ENCODE results near the gene CLCN6. TPM values are rescaled to one million over a fixed set of nuclear protein-coding genes. Genes with fewer than 3 reads are reported as not detected.

The CLCN6 gene
- total RNA-seq, 1 donor from 2014 or later, result 29.2 TPM

- intact Hi-C loops (cut with DNase I), result no loop called here
- DNase-seq, result no peak
These were observed 26.1 kb upstream of the CLCN6 start for GRCh38 chr1:11779715-11780379.

GRCh38 chr1:11780380-11781147 lies 25.4 kb upstream of the CLCN6 start:
- Histone ChIP-seq H3K4me3 (no peak overlapping the region), H3K27ac (no peak overlapping the region), H3K4me1 (peaks cover 14% of the 10 kb centered on the region), H3K36me3 (no peaks in the 10 kb centered on the region), H3K27me3 (ENCODE audit: low read depth) (no peaks in the 10 kb centered on the region), H3K9me3 (no peaks in the 10 kb centered on the region)
- intact Hi-C loops (cut with DNase I), result no loop called here
- no peak for DNase-seq
- ATAC-seq, result no peak
- no peak for TF ChIP-seq CTCF (IDR thresholded peaks at IDR 0.05)

More at GRCh38 chr1:11779715-11780379, 26.1 kb upstream of the CLCN6 start:
- TF ChIP-seq CTCF (IDR thresholded peaks at IDR 0.05), result no peak
- no peak overlapping the region for H3K27ac ChIP-seq
- H3K9me3 ChIP-seq, result no peaks in the 10 kb centered on the region
- H3K4me1 ChIP-seq, result peaks cover 7% of the 10 kb centered on the region
- no peaks in the 10 kb centered on the region for H3K27me3 ChIP-seq (ENCODE audit: low read depth)
- ATAC-seq, result no peak
- H3K4me3 ChIP-seq, result no peak overlapping the region
- H3K36me3 ChIP-seq, result no peaks in the 10 kb centered on the region

GRCh38 chr1:11781297-11781696 lies 24.7 kb upstream of the CLCN6 start:
- intact Hi-C loops (cut with DNase I), result no loop called here
- Histone ChIP-seq H3K4me3 (no peak overlapping the region), H3K27me3 (ENCODE audit: low read depth) (no peaks in the 10 kb centered on the region), H3K4me1 (peaks cover 22% of the 10 kb centered on the region), H3K27ac (no peak overlapping the region), H3K36me3 (no peaks in the 10 kb centered on the region), H3K9me3 (no peaks in the 10 kb centered on the region)
- DNase-seq (no peak), ATAC-seq (no peak)
- no peak for TF ChIP-seq CTCF (IDR thresholded peaks at IDR 0.05)

GRCh38 chr1:11782127-11782708 lies 23.8 kb upstream of the CLCN6 start:
- peaks cover 31% of the 10 kb centered on the region for H3K4me1 ChIP-seq
- intact Hi-C loops (cut with DNase I), result no loop called here
- H3K36me3 ChIP-seq, result no peaks in the 10 kb centered on the region
- no peaks in the 10 kb centered on the region for H3K27me3 ChIP-seq (ENCODE audit: low read depth)
- no peaks in the 10 kb centered on the region for H3K9me3 ChIP-seq
- no peak overlapping the region for H3K27ac ChIP-seq
- no peak overlapping the region for H3K4me3 ChIP-seq
- no peak for ATAC-seq
- TF ChIP-seq CTCF (IDR thresholded peaks at IDR 0.05), result no peak
- DNase-seq, result no peak

GRCh38 chr1:11783556-11783955 lies 22.4 kb upstream of the CLCN6 start:
- intact Hi-C loops (cut with DNase I), result no loop called here
- DNase-seq, result no peak
- no peaks in the 10 kb centered on the region for H3K36me3 ChIP-seq

More at GRCh38 chr1:11783556-11783955, 22.4 kb upstream of the CLCN6 start:
- TF ChIP-seq CTCF (IDR thresholded peaks at IDR 0.05), result no peak
- no peak overlapping the region for H3K27ac ChIP-seq
- no peaks in the 10 kb centered on the region for H3K9me3 ChIP-seq
- no peak overlapping the region for H3K4me3 ChIP-seq
- H3K27me3 ChIP-seq (ENCODE audit: low read depth), result no peaks in the 10 kb centered on the region
- H3K4me1 ChIP-seq, result peaks cover 44% of the 10 kb centered on the region
- ATAC-seq, result no peak

Data from lower lobe of right lung (tissue), 2 donors.